Thyroid gland (tissue), 4 donors: Measurements from ENCODE around the gene ALLC.

Source experiments
- CTCF ChIP-seq, 6 experiments: fragments of 200-600 bp in 3 of 6; fragments of 450-650 bp in 3 of 6; sonication (generic) in 3 of 6; IDR thresholded peaks; one replicate each; pipeline ENCODE4 v1.5.1; 2016 to 2019; ENCODE audit warnings: antibody characterized with exemption in 6 of 6, mild to moderate bottlenecking in 2 of 6, inconsistent platforms in 1 of 6, moderate library complexity in 1 of 6
- POLR2A ChIP-seq, 2 donors: fragments of 450-650 bp; IDR thresholded peaks; one replicate each; pipeline ENCODE4 v1.6.1; 2017; ENCODE audit warnings: antibody characterized with exemption in 2 of 2, mild to moderate bottlenecking in 2 of 2, moderate library complexity in 1 of 2

GRCh38 chr2:3725002-3725401 is 67.0 kb downstream of the ALLC start:
- TF ChIP-seq CTCF (IDR thresholded peaks at IDR 0.05) (no peak), POLR2A (IDR thresholded peaks at IDR 0.05) (no peak)
